H1 (cell line): ENCODE results near the gene RPRD2. TPM values are rescaled to one million over a fixed set of nuclear protein-coding genes. Genes with fewer than 3 reads are reported as not detected.
A peak's percentile ranks its signal among the peaks of the same experiment; 100 is the strongest.

ENCODE experiments used
- BCL11A ChIP-seq, 2 experiments: IDR thresholded peaks; one replicate each; pipeline ENCODE4 v1.6.1; 2011; ENCODE audit warnings: low read depth in 2 of 2, low read length in 2 of 2, mild to moderate bottlenecking in 2 of 2
- CHD1 ChIP-seq: IDR thresholded peaks from 2 replicates; pipeline ENCODE4 v1.6.1; 2012; ENCODE audit warnings: low read depth, low read length, improper control_type of control experiment
- FOSL1 ChIP-seq: IDR thresholded peaks from 2 replicates; pipeline ENCODE4 v1.6.1; 2011; ENCODE audit warnings: mild to moderate bottlenecking, low read depth, low read length, moderate library complexity; ENCODE audit not compliant: insufficient read depth
- GABPA ChIP-seq: IDR thresholded peaks from 2 replicates; pipeline ENCODE4 v1.6.1; 2011; ENCODE audit warnings: mild to moderate bottlenecking, low read length, moderate library complexity, borderline replicate concordance; ENCODE audit not compliant: insufficient read depth
- POLR2A ChIP-seq, 2 experiments: IDR thresholded peaks; 1 replicate in 1 of 2; 2 replicates in 1 of 2; pipeline ENCODE4 v1.6.1; 2011; ENCODE audit warnings: low read depth in 2 of 2, low read length in 2 of 2, mild to moderate bottlenecking in 2 of 2; ENCODE audit errors: control extremely low read depth in 1 of 2
- TAF7 ChIP-seq: optimal IDR thresholded peaks from 2 replicates; pipeline ENCODE3; 2011; ENCODE audit warnings: low read depth, mild to moderate bottlenecking, inconsistent platforms, low read length, moderate library complexity, borderline replicate concordance
- TCF12 ChIP-seq: IDR thresholded peaks from 2 replicates; pipeline ENCODE4 v1.6.1; 2011; ENCODE audit warnings: low read depth, mild to moderate bottlenecking, low read length
- YY1 ChIP-seq: IDR thresholded peaks from 2 replicates; pipeline ENCODE4 v1.6.1; 2011; ENCODE audit warnings: low read depth, mild to moderate bottlenecking, low read length
- polyA plus RNA-seq, 7 experiments: library from polyadenylated mRNA; depleted of rRNA in 3 of 7; stranded (reverse) in 5 of 7; unstranded in 2 of 7; fragments of >200 nt in 5 of 7; fragments of 200-250 nt in 2 of 7; gene quantifications; 1 replicate in 5 of 7; 2 replicates in 1 of 7; 4 replicates in 1 of 7; pipeline versions ENCODE4 v1.2.1 to v1.2.3, GENCODE V29; 2011 to 2013; ENCODE audit warnings: missing spikeins in 2 of 7, mixed read lengths in 2 of 7
- total RNA-seq: library from RNA; stranded (reverse); fragmentation: NEBNext Ultra II Directional; extraction: Animal tissue kit (Norgen Biotek cat#: 25700); gene quantifications from 2 replicates; pipeline ENCODE4 v1.2.1, GENCODE V29; 2021
- TF ChIP-seq, protein P1 (sequence below): fragments of 300-600 bp; sonication (generic); IDR thresholded peaks from 2 replicates; pipeline ENCODE4 v1.7.1; 2012; ENCODE audit warnings: low read length, moderate library complexity, mild to moderate bottlenecking, inconsistent platforms; ENCODE audit not compliant: insufficient replicate concordance

The RPRD2 gene
- total and polyA plus RNA-seq, 2 of the 8 experiments (the other 6 are each of a cell fraction or from before 2014, with no cell fraction given), result 14.4 to 32.4 TPM

DNA sequence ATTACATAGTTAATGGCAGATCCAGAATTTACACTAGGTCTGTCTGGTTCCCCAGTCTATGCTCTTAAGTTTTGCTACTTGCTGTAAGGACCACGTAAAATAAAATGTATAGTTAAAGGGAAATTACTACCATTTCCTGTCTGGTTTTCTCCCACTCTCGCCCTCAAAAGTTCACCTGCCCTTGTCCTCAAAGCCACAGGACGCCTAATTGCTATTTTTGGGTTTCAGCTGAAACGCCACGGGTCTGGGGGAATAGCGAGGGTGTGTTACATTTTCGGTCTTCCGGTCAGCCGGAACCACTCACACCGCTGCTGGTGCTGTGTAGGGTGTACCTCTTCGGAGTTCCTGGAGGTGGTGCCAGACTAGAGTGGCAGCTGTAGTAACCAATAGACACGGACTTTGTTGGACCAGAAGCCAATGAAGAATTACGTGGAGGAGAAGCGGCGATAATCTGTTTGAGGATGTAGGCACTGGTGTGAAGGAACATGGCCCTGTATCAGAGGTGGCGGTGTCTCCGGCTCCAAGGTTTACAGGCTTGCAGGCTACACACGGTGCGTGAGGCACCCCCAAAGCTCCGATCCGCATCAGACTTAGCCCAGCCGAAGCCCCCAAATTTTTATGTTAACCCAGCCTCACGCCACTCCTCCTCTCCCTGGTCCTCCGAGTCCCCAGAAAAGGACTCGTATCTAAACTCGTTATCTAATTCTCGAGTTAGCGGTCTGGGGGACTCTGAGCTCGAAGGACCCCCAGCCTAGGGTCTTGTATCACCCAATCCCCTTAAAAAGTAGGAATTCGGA, 123.2 kb downstream of the RPRD2 start, which contains the start of gene TARS2 (continued):
- TF ChIP-seq, protein P1, sequence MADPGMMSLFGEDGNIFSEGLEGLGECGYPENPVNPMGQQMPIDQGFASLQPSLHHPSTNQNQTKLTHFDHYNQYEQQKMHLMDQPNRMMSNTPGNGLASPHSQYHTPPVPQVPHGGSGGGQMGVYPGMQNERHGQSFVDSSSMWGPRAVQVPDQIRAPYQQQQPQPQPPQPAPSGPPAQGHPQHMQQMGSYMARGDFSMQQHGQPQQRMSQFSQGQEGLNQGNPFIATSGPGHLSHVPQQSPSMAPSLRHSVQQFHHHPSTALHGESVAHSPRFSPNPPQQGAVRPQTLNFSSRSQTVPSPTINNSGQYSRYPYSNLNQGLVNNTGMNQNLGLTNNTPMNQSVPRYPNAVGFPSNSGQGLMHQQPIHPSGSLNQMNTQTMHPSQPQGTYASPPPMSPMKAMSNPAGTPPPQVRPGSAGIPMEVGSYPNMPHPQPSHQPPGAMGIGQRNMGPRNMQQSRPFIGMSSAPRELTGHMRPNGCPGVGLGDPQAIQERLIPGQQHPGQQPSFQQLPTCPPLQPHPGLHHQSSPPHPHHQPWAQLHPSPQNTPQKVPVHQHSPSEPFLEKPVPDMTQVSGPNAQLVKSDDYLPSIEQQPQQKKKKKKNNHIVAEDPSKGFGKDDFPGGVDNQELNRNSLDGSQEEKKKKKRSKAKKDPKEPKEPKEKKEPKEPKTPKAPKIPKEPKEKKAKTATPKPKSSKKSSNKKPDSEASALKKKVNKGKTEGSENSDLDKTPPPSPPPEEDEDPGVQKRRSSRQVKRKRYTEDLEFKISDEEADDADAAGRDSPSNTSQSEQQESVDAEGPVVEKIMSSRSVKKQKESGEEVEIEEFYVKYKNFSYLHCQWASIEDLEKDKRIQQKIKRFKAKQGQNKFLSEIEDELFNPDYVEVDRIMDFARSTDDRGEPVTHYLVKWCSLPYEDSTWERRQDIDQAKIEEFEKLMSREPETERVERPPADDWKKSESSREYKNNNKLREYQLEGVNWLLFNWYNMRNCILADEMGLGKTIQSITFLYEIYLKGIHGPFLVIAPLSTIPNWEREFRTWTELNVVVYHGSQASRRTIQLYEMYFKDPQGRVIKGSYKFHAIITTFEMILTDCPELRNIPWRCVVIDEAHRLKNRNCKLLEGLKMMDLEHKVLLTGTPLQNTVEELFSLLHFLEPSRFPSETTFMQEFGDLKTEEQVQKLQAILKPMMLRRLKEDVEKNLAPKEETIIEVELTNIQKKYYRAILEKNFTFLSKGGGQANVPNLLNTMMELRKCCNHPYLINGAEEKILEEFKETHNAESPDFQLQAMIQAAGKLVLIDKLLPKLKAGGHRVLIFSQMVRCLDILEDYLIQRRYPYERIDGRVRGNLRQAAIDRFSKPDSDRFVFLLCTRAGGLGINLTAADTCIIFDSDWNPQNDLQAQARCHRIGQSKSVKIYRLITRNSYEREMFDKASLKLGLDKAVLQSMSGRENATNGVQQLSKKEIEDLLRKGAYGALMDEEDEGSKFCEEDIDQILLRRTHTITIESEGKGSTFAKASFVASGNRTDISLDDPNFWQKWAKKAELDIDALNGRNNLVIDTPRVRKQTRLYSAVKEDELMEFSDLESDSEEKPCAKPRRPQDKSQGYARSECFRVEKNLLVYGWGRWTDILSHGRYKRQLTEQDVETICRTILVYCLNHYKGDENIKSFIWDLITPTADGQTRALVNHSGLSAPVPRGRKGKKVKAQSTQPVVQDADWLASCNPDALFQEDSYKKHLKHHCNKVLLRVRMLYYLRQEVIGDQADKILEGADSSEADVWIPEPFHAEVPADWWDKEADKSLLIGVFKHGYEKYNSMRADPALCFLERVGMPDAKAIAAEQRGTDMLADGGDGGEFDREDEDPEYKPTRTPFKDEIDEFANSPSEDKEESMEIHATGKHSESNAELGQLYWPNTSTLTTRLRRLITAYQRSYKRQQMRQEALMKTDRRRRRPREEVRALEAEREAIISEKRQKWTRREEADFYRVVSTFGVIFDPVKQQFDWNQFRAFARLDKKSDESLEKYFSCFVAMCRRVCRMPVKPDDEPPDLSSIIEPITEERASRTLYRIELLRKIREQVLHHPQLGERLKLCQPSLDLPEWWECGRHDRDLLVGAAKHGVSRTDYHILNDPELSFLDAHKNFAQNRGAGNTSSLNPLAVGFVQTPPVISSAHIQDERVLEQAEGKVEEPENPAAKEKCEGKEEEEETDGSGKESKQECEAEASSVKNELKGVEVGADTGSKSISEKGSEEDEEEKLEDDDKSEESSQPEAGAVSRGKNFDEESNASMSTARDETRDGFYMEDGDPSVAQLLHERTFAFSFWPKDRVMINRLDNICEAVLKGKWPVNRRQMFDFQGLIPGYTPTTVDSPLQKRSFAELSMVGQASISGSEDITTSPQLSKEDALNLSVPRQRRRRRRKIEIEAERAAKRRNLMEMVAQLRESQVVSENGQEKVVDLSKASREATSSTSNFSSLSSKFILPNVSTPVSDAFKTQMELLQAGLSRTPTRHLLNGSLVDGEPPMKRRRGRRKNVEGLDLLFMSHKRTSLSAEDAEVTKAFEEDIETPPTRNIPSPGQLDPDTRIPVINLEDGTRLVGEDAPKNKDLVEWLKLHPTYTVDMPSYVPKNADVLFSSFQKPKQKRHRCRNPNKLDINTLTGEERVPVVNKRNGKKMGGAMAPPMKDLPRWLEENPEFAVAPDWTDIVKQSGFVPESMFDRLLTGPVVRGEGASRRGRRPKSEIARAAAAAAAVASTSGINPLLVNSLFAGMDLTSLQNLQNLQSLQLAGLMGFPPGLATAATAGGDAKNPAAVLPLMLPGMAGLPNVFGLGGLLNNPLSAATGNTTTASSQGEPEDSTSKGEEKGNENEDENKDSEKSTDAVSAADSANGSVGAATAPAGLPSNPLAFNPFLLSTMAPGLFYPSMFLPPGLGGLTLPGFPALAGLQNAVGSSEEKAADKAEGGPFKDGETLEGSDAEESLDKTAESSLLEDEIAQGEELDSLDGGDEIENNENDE, result no peak
- TF ChIP-seq CHD1, result no peak
- peak; percentile 70 for TF ChIP-seq TAF7
- no peak for TF ChIP-seq TCF12
- TF ChIP-seq BCL11A (IDR thresholded peaks at IDR 0.05; ENCODE audit: low read depth in 2 of 2, low read length in 2 of 2), result no peak
- TF ChIP-seq FOSL1, result no peak
- peak; percentile 82 for TF ChIP-seq YY1
- TF ChIP-seq POLR2A (IDR thresholded peaks at IDR 0.05; ENCODE audit: control extremely low read depth in 1 of 2, low read depth in 2 of 2, low read length in 2 of 2), result peak; percentile 83 to 96
- peak; percentile 98 for TF ChIP-seq GABPA
